Endothelial cell of umbilical vein (primary cell): ENCODE data around the gene TMEM62. TPM values are rescaled to one million over a fixed set of nuclear protein-coding genes. Genes with fewer than 3 reads are reported as not detected.

ENCODE experiments used
- BruUV-seq: library from RNA; stranded (reverse); fragments of 400-500 nt; replicated peaks from 2 replicates; lab custom pipeline; 2021; lab: Mats Ljungman, UMichigan
- CTCF ChIA-PET: fragments of 300-600, 350-600 bp; sonication (Branson Sonifier 250); formaldehyde crosslinking; loops from one replicate; lab custom pipeline; 2021; ENCODE audit warnings: antibody characterized with exemption, inconsistent platforms; lab: Charles Lee
- POLR2A ChIA-PET: fragments of 300-600, 350-600 bp; sonication (Branson Sonifier 250); formaldehyde crosslinking; loops from one replicate; lab custom pipeline; 2021; ENCODE audit warnings: antibody characterized with exemption, inconsistent platforms; lab: Charles Lee
- DNase-seq: peaks from one replicate; pipeline ENCODE4 v3.0.0-alpha.2; 2011; ENCODE audit warnings: low read depth, low spot score
- FAIRE-seq: peaks from 2 replicates; lab custom pipeline; 2011; peaks lifted over from hg19 to GRCh38; lab: Jason Lieb, UNC
- H2AFZ ChIP-seq: 2 replicates; pipeline ENCODE4 v1.6.0; 2012; ENCODE audit warnings: low read depth, low read length, control low read depth, inconsistent platforms
- H3K27ac ChIP-seq: 2 replicates; pipeline ENCODE4 v1.5.1; 2011; ENCODE audit warnings: low read depth, mild to moderate bottlenecking, control low read depth, low read length, moderate library complexity; ENCODE audit not compliant: insufficient read depth
- H3K27me3 ChIP-seq, 2 experiments: 2 replicates each; pipeline versions ENCODE4 v1.6.0 to v1.6.1; 2011; ENCODE audit warnings: low read length in 2 of 2, mixed read lengths in 1 of 2; ENCODE audit not compliant: control insufficient read depth in 2 of 2, insufficient read depth in 2 of 2
- H3K36me3 ChIP-seq, 2 experiments: 2 replicates in 1 of 2; 3 replicates in 1 of 2; pipeline ENCODE4 v1.5.1; 2011; ENCODE audit warnings: low read length in 2 of 2, mild to moderate bottlenecking in 1 of 2, moderate library complexity in 1 of 2; ENCODE audit not compliant: control insufficient read depth in 2 of 2, insufficient read depth in 2 of 2; ENCODE audit errors: extremely low read depth in 1 of 2
- H3K4me1 ChIP-seq: 3 replicates; pipeline ENCODE4 v1.5.1; 2011; ENCODE audit warnings: mild to moderate bottlenecking, low read length; ENCODE audit not compliant: control insufficient read depth, insufficient read depth; ENCODE audit errors: extremely low read depth
- H3K4me2 ChIP-seq: 2 replicates; pipeline ENCODE4 v1.6.1; 2011; ENCODE audit warnings: low read length, control low read depth, mixed read lengths; ENCODE audit not compliant: insufficient read depth
- H3K4me3 ChIP-seq, 3 experiments: fragments of 200-600 bp in 1 of 3; sonication (generic), shearing (Covaris generic) in 1 of 3; replicated peaks in 1 of 3; 2 replicates each; pipeline ENCODE4 v1.5.1; 2011 to 2016; ENCODE audit warnings: control low read depth in 3 of 3, low read length in 3 of 3, mild to moderate bottlenecking in 2 of 3, inconsistent platforms in 1 of 3, low read depth in 1 of 3, moderate library complexity in 1 of 3; ENCODE audit not compliant: insufficient read depth in 1 of 3
- H3K79me2 ChIP-seq: 2 replicates; pipeline ENCODE4 v1.6.0; 2012; ENCODE audit warnings: low read length, inconsistent platforms; ENCODE audit not compliant: control insufficient read depth, insufficient read depth
- H3K9ac ChIP-seq: replicated peaks from 2 replicates; pipeline ENCODE3; 2011; ENCODE audit warnings: low read length, control low read depth; ENCODE audit not compliant: insufficient read depth; ENCODE audit errors: extremely low read depth
- H3K9me1 ChIP-seq: replicated peaks from 3 replicates; pipeline ENCODE4 v1.6.0; 2011; ENCODE audit warnings: mild to moderate bottlenecking, low read length; ENCODE audit not compliant: control insufficient read depth, insufficient read depth; ENCODE audit errors: extremely low read depth
- H3K9me3 ChIP-seq: replicated peaks from 2 replicates; pipeline ENCODE4 v1.5.1; 2012; ENCODE audit warnings: low read length, inconsistent platforms; ENCODE audit not compliant: control insufficient read depth, insufficient read depth
- H4K20me1 ChIP-seq: replicated peaks from 2 replicates; pipeline ENCODE3; 2011; ENCODE audit warnings: mild to moderate bottlenecking, low read length; ENCODE audit not compliant: control insufficient read depth, insufficient read depth; ENCODE audit errors: extremely low read depth
- EZH2 ChIP-seq: IDR thresholded peaks from 2 replicates; pipeline ENCODE4 v1.6.1; 2012; ENCODE audit warnings: borderline replicate concordance, low read depth, mild to moderate bottlenecking, moderate library complexity, low read length, inconsistent platforms; ENCODE audit not compliant: severe bottlenecking
- FOS ChIP-seq: IDR thresholded peaks from 2 replicates; pipeline ENCODE4 v1.6.1; 2011; ENCODE audit warnings: mild to moderate bottlenecking, low read length, moderate library complexity, borderline replicate concordance; ENCODE audit not compliant: insufficient read depth
- GATA2 ChIP-seq: IDR thresholded peaks from 2 replicates; pipeline ENCODE4 v1.7.0; 2011; ENCODE audit warnings: low read depth, mild to moderate bottlenecking, moderate library complexity, mixed read lengths, low read length; ENCODE audit not compliant: insufficient read length, insufficient read depth
- JUN ChIP-seq: IDR thresholded peaks from 2 replicates; pipeline ENCODE4 v1.6.1; 2011; ENCODE audit warnings: borderline replicate concordance, low read depth; ENCODE audit not compliant: insufficient read length, insufficient read depth
- MYC ChIP-seq: IDR thresholded peaks from one replicate; pipeline ENCODE4 v1.6.1; 2011; ENCODE audit warnings: mild to moderate bottlenecking, low read depth, low read length
- POLR2A ChIP-seq: IDR thresholded peaks from 2 replicates; pipeline ENCODE4 v1.6.1; 2012; ENCODE audit warnings: low read depth, mild to moderate bottlenecking, control low read depth, low read length
- POLR2AphosphoS5 ChIP-seq: IDR thresholded peaks from 2 replicates; pipeline ENCODE4 v1.6.1; 2012; ENCODE audit warnings: low read depth, mild to moderate bottlenecking, control low read depth, low read length, moderate library complexity; ENCODE audit not compliant: insufficient read depth
- dilution Hi-C: fragments of 300-500 bp; cut with MboI; formaldehyde crosslinking; loops from one replicate; pipeline ENCODE4 v1.15.0; 2019; ENCODE audit warnings: low sequenced_read_pairs; ENCODE audit not compliant: extremely low pct_ligation_motif_present
- intact Hi-C: fragments of 100-400 bp; cut with micrococcal nuclease; formaldehyde crosslinking; loops from one replicate; pipeline ENCODE4 v1.10.0; 2022
- polyA plus RNA-seq, 4 experiments: library from polyadenylated mRNA; depleted of rRNA in 3 of 4; stranded (reverse) in 3 of 4; unstranded in 1 of 4; fragments of >200 nt; gene quantifications; 2 replicates each; pipeline versions ENCODE4 v1.2.1 to v1.2.3, GENCODE V29; 2011 to 2012; ENCODE audit warnings: missing spikeins in 1 of 4
- total RNA-seq: library from RNA; stranded (reverse); gene quantifications from 2 replicates; pipeline ENCODE4 v1.2.3, GENCODE V29; 2021
- TF ChIP-seq, protein P1 (sequence below), 2 donors: IDR thresholded peaks; 1 replicate in 1 of 2; 2 replicates in 1 of 2; pipeline ENCODE4 v1.5.1; 2011; ENCODE audit warnings: low read length in 2 of 2, mild to moderate bottlenecking in 2 of 2, moderate library complexity in 2 of 2, control low read depth in 1 of 2, inconsistent platforms in 1 of 2, low read depth in 1 of 2; ENCODE audit not compliant: insufficient read depth in 1 of 2; ENCODE audit errors: extremely low read depth in 1 of 2
- TF ChIP-seq, protein P2 (sequence below): IDR thresholded peaks from 2 replicates; pipeline ENCODE4 v1.6.1; 2011; ENCODE audit not compliant: insufficient read depth, insufficient read length

Gene TMEM62
- total and polyA plus RNA-seq, 2 donors (not counting 3 experiments of a cell fraction or from before 2014, with no cell fraction given): 10.4 to 22.2 TPM

DNA sequence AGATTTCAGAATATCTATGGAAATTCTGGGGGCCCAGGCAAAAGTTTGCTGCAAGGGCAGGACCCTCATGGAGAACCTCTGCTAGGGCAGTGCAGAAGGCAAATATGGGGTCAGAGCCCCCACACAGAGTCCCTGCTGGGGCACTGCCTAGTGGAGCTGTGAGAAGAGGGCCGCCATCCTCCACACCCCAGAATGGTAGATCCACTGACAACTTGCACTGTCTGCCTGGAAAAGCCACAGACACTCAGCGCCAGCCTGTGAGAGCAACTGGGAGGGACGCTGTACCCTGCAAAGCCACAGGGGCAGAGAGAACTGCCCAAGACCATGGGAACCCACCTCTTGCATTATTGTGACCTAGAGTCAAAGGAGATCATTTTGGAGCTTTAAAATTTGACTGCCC lies 65.6 kb downstream of the TMEM62 start:
- H3K9me1 ChIP-seq: no peaks in the 10 kb centered on the region
- intact Hi-C loops (no loop called here), dilution Hi-C loops (no loop called here)
- H4K20me1 ChIP-seq: no peaks in the 10 kb centered on the region
- H3K9ac ChIP-seq: no peak overlapping the region
- no peak overlapping the region for H3K4me3 ChIP-seq
- no peak for FAIRE-seq
- BruUV-seq: no TSS peak
- TF ChIP-seq, protein P1, sequence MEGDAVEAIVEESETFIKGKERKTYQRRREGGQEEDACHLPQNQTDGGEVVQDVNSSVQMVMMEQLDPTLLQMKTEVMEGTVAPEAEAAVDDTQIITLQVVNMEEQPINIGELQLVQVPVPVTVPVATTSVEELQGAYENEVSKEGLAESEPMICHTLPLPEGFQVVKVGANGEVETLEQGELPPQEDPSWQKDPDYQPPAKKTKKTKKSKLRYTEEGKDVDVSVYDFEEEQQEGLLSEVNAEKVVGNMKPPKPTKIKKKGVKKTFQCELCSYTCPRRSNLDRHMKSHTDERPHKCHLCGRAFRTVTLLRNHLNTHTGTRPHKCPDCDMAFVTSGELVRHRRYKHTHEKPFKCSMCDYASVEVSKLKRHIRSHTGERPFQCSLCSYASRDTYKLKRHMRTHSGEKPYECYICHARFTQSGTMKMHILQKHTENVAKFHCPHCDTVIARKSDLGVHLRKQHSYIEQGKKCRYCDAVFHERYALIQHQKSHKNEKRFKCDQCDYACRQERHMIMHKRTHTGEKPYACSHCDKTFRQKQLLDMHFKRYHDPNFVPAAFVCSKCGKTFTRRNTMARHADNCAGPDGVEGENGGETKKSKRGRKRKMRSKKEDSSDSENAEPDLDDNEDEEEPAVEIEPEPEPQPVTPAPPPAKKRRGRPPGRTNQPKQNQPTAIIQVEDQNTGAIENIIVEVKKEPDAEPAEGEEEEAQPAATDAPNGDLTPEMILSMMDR (IDR thresholded peaks at IDR 0.05; ENCODE audit: extremely low read depth in 1 of 2, insufficient read depth in 1 of 2, low read depth in 1 of 2, low read length in 2 of 2): no peak
- TF ChIP-seq MYC: no peak
- TF ChIP-seq POLR2A: no peak
- TF ChIP-seq GATA2: no peak
- no peak for TF ChIP-seq POLR2AphosphoS5
- no peak for TF ChIP-seq JUN
- no peak for TF ChIP-seq EZH2
- TF ChIP-seq FOS: no peak
- TF ChIP-seq, protein P2, sequence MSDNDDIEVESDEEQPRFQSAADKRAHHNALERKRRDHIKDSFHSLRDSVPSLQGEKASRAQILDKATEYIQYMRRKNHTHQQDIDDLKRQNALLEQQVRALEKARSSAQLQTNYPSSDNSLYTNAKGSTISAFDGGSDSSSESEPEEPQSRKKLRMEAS: no peak
- no peak overlapping the region for H3K4me2 ChIP-seq
- H2AFZ ChIP-seq: no peak overlapping the region
- no peaks in the 10 kb centered on the region for H3K9me3 ChIP-seq
- peaks cover 0 to 3% of the 10 kb centered on the region in 2 experiments for H3K36me3 ChIP-seq
- no peaks in the 10 kb centered on the region for H3K4me1 ChIP-seq
- no peaks in the 10 kb centered on the region for H3K27me3 ChIP-seq
- DNase-seq: no peak
- no peak overlapping the region for H3K27ac ChIP-seq
- POLR2A ChIA-PET: no interaction called here
- CTCF ChIA-PET: interaction anchor here (2.3 kb wide), 1 partner anchor 9 kb away, joined by 7 read pairs; no protein-coding TSS in a partner anchor
- H3K79me2 ChIP-seq: no peaks in the 10 kb centered on the region
